CD4-positive, alpha-beta T cell treated with Interleukin-21 for 1 hour (primary cell): Measurements from ENCODE around the gene AASS.

ENCODE experiments used
- DNase-seq: peaks from one replicate; pipeline ENCODE4 v3.0.0-alpha.2; 2020

The AASS gene

GRCh38 chr7:122035876-122036275, 108.2 kb downstream of the AASS start:
- DNase-seq, result no peak

DNA sequence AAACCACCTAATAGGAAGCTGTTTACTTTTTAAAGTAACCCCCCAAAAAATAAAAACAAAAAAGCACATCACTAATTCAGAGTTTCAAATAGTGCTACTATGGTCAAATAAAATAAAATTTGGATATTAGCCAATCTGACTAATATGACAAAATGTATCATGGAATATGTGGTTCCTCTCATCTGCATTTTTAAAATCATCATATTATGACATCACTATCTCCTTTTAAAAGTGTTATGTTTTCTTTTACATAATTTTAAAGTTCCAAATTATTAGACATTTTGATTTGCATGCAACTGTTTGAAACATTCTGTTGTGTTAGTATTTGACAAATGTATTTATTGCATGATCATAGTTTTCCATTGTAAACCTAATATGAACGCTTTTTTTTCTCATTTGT, 110.4 kb downstream of the AASS start:
- no peak for DNase-seq

- no peak for DNase-seq
Observed at GRCh38 chr7:122027058-122027457, 117.0 kb downstream of the AASS start.
